K562 (cell line): ENCODE measurements around the gene ENTR1. TPM values are rescaled to one million over a fixed set of nuclear protein-coding genes. Genes with fewer than 3 reads are reported as not detected.

Source experiments
- ETS2 ChIP-seq: IDR thresholded peaks from 2 replicates; pipeline ENCODE4 v1.6.1; 2016; ENCODE audit warnings: borderline replicate concordance, missing genetic modification characterization, mild to moderate bottlenecking, moderate library complexity, missing compliant biosample characterization; ENCODE audit not compliant: poor library complexity, severe bottlenecking
- FUS ChIP-seq: fragments of 200-400 bp; formaldehyde crosslinking; optimal IDR thresholded peaks from 2 replicates; pipeline ENCODE3; 2017; ENCODE audit warnings: low read depth, low read length
- HDAC1 ChIP-seq, 2 experiments: fragments of 450-650 bp; IDR thresholded peaks; 2 replicates each; pipeline ENCODE4 v1.6.1; 2016 to 2017; ENCODE audit warnings: inconsistent platforms in 1 of 2, mild to moderate bottlenecking in 1 of 2, moderate library complexity in 1 of 2
- ILK ChIP-seq: fragments of 450-650 bp; IDR thresholded peaks from 2 replicates; pipeline ENCODE4 v1.6.1; 2016; ENCODE audit warnings: missing genetic modification characterization, low read depth, mild to moderate bottlenecking, missing compliant biosample characterization, moderate library complexity, borderline replicate concordance
- MAX ChIP-seq: sonication (generic); formaldehyde crosslinking; IDR thresholded peaks from 2 replicates; pipeline ENCODE4 v1.9.0; 2022; ENCODE audit warnings: mild to moderate bottlenecking, missing genetic modification reagents
- PRPF4 ChIP-seq: fragments of 200-400 bp; formaldehyde crosslinking; IDR thresholded peaks from one replicate; pipeline ENCODE4 v1.6.1; 2017; ENCODE audit warnings: low read length, low read depth, mild to moderate bottlenecking; ENCODE audit not compliant: insufficient read depth, poor library complexity, severe bottlenecking
- RUNX1 ChIP-seq: sonication (generic); IDR thresholded peaks from 2 replicates; pipeline ENCODE4 v1.6.1; 2016; ENCODE audit warnings: antibody characterized with exemption, low read depth
- TEAD4 ChIP-seq, 2 experiments: sonication (generic) in 1 of 2; formaldehyde crosslinking in 1 of 2; IDR thresholded peaks; 2 replicates each; pipeline versions ENCODE4 v1.6.1 to v1.8.0; 2012 to 2022; ENCODE audit warnings: borderline replicate concordance in 1 of 2, inconsistent platforms in 1 of 2, low read length in 1 of 2, mild to moderate bottlenecking in 1 of 2, missing genetic modification reagents in 1 of 2
- USF1 ChIP-seq: sonication (generic); formaldehyde crosslinking; IDR thresholded peaks from 2 replicates; pipeline ENCODE4 v1.9.0; 2022; ENCODE audit warnings: mild to moderate bottlenecking, missing genetic modification reagents
- XRCC5 ChIP-seq: fragments of 200-400 bp; formaldehyde crosslinking; IDR thresholded peaks from 2 replicates; pipeline ENCODE4 v1.6.1; 2017; ENCODE audit warnings: low read depth, mild to moderate bottlenecking, low read length
- ZBTB1 ChIP-seq: sonication (generic); formaldehyde crosslinking; IDR thresholded peaks from 2 replicates; pipeline ENCODE4 v1.8.1; 2023; ENCODE audit warnings: missing genetic modification reagents, low read depth, mild to moderate bottlenecking, borderline replicate concordance
- ZNF239 ChIP-seq: fragments of 250-450 bp; sonication (Bioruptor Pico); IDR thresholded peaks from 2 replicates; pipeline ENCODE4 v1.4.0; 2020; ENCODE audit warnings: mild to moderate bottlenecking
- ZNF41 ChIP-seq: fragments of 250-450 bp; sonication (Bioruptor Pico); conservative IDR thresholded peaks from 2 replicates; pipeline ENCODE4 v1.4.0; 2020; ENCODE audit warnings: mild to moderate bottlenecking
- ZNF766 ChIP-seq: fragments of 200-800 bp; sonication (Bioruptor generic); conservative IDR thresholded peaks from 2 replicates; pipeline ENCODE4 v1.6.1; 2016; ENCODE audit warnings: missing genetic modification characterization, missing compliant biosample characterization
- polyA plus RNA-seq, 8 experiments: library from polyadenylated mRNA; depleted of rRNA in 4 of 8; stranded (reverse) in 5 of 8; unstranded in 3 of 8; fragments of >200 nt; fragmentation: Nextera tagmentation in 2 of 8; fragmentation: Illumina TruSeq in 1 of 8; extraction: Ambion mirVana in 2 of 8; extraction: Trizol in 1 of 8; gene quantifications; 2 replicates each; pipeline versions ENCODE4 v1.2.1 to v1.2.3, GENCODE V29; 2011 to 2014; ENCODE audit warnings: inconsistent platforms in 1 of 8, missing spikeins in 1 of 8
- total RNA-seq, 7 experiments: library from RNA; depleted of rRNA in 6 of 7; stranded (reverse); fragments of >200 nt in 6 of 7; fragmentation: Illumina TruSeq in 2 of 7; extraction: Trizol in 2 of 7; gene quantifications; 2 replicates each; pipeline versions ENCODE4 v1.2.1 to v1.2.3, GENCODE V29; 2011 to 2021; ENCODE audit warnings: low replicate concordance in 1 of 7
- TF ChIP-seq, protein P1 (sequence below): fragments of 450-650 bp; IDR thresholded peaks from 2 replicates; pipeline ENCODE4 v1.6.1; 2017; ENCODE audit warnings: mild to moderate bottlenecking, moderate library complexity
- TF ChIP-seq, protein P2 (sequence below): fragments of 250-450 bp; sonication (Bioruptor Pico); IDR thresholded peaks from 2 replicates; pipeline ENCODE4 v1.4.0; 2020; ENCODE audit warnings: mild to moderate bottlenecking, moderate library complexity, borderline replicate concordance
- TF ChIP-seq, protein P3 (sequence below), 3 experiments: IDR thresholded peaks in 2 of 3; conservative IDR thresholded peaks in 1 of 3; 2 replicates each; pipeline ENCODE4 v1.5.1; 2011 to 2012; ENCODE audit warnings: low read length in 3 of 3, mild to moderate bottlenecking in 3 of 3, control low read depth in 2 of 3, improper control_type of control experiment in 1 of 3, inconsistent platforms in 1 of 3, low read depth in 1 of 3, mixed read lengths in 1 of 3, moderate library complexity in 1 of 3; ENCODE audit not compliant: insufficient read depth in 2 of 3

ENTR1 gene
- total and polyA plus RNA-seq, 9 of the 15 experiments (the other 6 are each of a cell fraction or from before 2014, with no cell fraction given): 6.7 to 106 (median 72.6) TPM

DNA sequence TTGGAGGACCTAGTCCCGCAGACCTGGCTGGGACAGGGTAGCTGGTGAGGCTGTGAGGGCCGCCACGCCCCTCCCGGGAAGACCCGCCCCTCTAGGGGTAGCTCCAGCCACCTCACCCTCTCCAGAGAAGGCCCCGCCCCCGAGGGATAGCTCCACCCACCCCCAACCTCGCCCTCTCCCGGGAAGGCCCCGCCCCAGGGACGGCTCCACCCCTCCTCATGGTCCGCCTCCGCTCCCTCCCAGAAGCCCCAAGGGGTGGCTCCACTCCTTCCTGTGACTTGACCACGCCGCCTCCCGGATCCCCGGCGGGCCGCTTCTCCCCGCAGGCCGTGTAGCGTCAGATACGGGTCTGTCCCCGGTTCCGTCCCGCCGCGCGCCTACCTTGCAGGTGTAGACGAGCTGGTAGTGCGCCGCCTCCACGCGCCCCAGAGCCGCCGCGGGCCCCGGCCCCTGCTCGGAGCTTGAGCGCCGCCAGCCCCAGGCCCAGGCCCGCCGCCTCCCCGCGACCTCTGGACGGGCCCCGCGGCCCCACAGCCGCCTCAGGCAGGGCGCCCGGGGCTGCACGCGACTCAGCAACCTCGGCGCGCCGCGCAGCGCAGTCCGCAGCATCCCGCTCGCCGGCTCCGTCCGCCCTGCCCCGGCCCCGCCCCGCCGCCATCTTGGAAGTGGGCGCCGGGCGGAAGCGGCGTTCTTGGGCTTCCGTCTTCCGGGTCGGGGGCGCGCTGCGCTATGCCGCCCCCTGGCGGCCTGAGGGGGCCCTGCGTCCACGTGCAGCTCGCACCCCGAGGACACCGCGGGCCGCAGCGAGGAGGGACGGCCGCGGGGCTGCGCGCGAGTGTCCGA, 47.1 kb downstream of the ENTR1 start, which contains the start of gene DNLZ (continued):
- TF ChIP-seq ETS2 (tag): peak; percentile 75
- TF ChIP-seq, protein P1, sequence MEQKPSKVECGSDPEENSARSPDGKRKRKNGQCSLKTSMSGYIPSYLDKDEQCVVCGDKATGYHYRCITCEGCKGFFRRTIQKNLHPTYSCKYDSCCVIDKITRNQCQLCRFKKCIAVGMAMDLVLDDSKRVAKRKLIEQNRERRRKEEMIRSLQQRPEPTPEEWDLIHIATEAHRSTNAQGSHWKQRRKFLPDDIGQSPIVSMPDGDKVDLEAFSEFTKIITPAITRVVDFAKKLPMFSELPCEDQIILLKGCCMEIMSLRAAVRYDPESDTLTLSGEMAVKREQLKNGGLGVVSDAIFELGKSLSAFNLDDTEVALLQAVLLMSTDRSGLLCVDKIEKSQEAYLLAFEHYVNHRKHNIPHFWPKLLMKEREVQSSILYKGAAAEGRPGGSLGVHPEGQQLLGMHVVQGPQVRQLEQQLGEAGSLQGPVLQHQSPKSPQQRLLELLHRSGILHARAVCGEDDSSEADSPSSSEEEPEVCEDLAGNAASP: no peak
- 0 out of 2 replicates have a peak, but pooled peaks have one; percentile 15 for TF ChIP-seq ZNF41
- TF ChIP-seq ZNF239 (CRISPR knock-in tag): 0 out of 2 replicates have a peak, but pooled peaks have one; percentile 31
- peak; percentile 67; the same call in 1 of the 2 replicates for TF ChIP-seq ZBTB1 (CRISPR knock-in tag)
- TF ChIP-seq USF1 (CRISPR knock-in tag): peak; percentile 84
- TF ChIP-seq FUS: peak; percentile 97
- TF ChIP-seq PRPF4: peak; percentile 72
- TF ChIP-seq, protein P2, sequence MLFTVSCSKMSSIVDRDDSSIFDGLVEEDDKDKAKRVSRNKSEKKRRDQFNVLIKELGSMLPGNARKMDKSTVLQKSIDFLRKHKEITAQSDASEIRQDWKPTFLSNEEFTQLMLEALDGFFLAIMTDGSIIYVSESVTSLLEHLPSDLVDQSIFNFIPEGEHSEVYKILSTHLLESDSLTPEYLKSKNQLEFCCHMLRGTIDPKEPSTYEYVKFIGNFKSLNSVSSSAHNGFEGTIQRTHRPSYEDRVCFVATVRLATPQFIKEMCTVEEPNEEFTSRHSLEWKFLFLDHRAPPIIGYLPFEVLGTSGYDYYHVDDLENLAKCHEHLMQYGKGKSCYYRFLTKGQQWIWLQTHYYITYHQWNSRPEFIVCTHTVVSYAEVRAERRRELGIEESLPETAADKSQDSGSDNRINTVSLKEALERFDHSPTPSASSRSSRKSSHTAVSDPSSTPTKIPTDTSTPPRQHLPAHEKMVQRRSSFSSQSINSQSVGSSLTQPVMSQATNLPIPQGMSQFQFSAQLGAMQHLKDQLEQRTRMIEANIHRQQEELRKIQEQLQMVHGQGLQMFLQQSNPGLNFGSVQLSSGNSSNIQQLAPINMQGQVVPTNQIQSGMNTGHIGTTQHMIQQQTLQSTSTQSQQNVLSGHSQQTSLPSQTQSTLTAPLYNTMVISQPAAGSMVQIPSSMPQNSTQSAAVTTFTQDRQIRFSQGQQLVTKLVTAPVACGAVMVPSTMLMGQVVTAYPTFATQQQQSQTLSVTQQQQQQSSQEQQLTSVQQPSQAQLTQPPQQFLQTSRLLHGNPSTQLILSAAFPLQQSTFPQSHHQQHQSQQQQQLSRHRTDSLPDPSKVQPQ (CRISPR knock-in tag): no peak
- peak in 1 of 2 experiments; percentile 66; a peak in 2 of 4 replicates for TF ChIP-seq HDAC1 (IDR thresholded peaks at IDR 0.05)
- peak; percentile 47; the same call in 1 of the 2 replicates for TF ChIP-seq XRCC5
- peak; percentile 75; the same call in 1 of the 2 replicates for TF ChIP-seq ZNF766 (CRISPR knock-in tag)
- TF ChIP-seq MAX (CRISPR knock-in tag): peak; percentile 99
- 0 out of 2 replicates have a peak, but pooled peaks have one; percentile 20 for TF ChIP-seq RUNX1
- TF ChIP-seq ILK (tag): no peak
- TF ChIP-seq, protein P3, sequence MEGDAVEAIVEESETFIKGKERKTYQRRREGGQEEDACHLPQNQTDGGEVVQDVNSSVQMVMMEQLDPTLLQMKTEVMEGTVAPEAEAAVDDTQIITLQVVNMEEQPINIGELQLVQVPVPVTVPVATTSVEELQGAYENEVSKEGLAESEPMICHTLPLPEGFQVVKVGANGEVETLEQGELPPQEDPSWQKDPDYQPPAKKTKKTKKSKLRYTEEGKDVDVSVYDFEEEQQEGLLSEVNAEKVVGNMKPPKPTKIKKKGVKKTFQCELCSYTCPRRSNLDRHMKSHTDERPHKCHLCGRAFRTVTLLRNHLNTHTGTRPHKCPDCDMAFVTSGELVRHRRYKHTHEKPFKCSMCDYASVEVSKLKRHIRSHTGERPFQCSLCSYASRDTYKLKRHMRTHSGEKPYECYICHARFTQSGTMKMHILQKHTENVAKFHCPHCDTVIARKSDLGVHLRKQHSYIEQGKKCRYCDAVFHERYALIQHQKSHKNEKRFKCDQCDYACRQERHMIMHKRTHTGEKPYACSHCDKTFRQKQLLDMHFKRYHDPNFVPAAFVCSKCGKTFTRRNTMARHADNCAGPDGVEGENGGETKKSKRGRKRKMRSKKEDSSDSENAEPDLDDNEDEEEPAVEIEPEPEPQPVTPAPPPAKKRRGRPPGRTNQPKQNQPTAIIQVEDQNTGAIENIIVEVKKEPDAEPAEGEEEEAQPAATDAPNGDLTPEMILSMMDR (IDR thresholded peaks at IDR 0.05 in 2 of 3, conservative IDR thresholded peaks at IDR 0.05 in 1 of 3; ENCODE audit: insufficient read depth in 2 of 3, low read depth in 1 of 3, low read length in 3 of 3): peak; percentile 84 to 94 (median 93)
- peak; percentile 48 for TF ChIP-seq TEAD4 (IDR thresholded peaks at IDR 0.05; ENCODE audit: low read length)
- no peak for TF ChIP-seq TEAD4 (CRISPR knock-in tag; IDR thresholded peaks at IDR 0.05; ENCODE audit: borderline replicate concordance)
